IMR-90 (cell line): Measurements from ENCODE around the gene PLXND1. TPM values are rescaled to one million over a fixed set of nuclear protein-coding genes. Genes with fewer than 3 reads are reported as not detected.

ENCODE experiments used
- ATAC-seq: fragments of 200-7000 bp; cut with Tn5 transposase; 2 replicates; pipeline ENCODE4 v1.9.1; 2020; ENCODE audit warnings: low read depth, mild to moderate bottlenecking, moderate library complexity
- BruUV-seq: library from RNA; stranded (reverse); fragments of 400-500 nt; replicated peaks from 2 replicates; lab custom pipeline; 2021; lab: Mats Ljungman, UMichigan
- CTCF ChIA-PET: fragments of 300-600 bp; formaldehyde crosslinking; extraction: SDS; loops from one replicate; lab custom pipeline; 2021; ENCODE audit warnings: antibody characterized with exemption; lab: Yijun Ruan, JAX
- POLR2A ChIA-PET: fragments of 300-600 bp; sonication (Branson Sonifier 250); formaldehyde crosslinking; loops from one replicate; lab custom pipeline; 2022; ENCODE audit warnings: antibody characterized with exemption; ENCODE audit not compliant: unreplicated experiment; lab: Charles Lee
- DNase-seq: peaks from one replicate; pipeline ENCODE4 v3.0.0; 2013
- H2AFZ ChIP-seq: replicated peaks from 2 replicates; pipeline ENCODE3; 2013; ENCODE audit warnings: low read length, mild to moderate bottlenecking; ENCODE audit not compliant: poor library complexity
- H2AK5ac ChIP-seq: 2 replicates; pipeline ENCODE4 v1.6.1; 2013; ENCODE audit warnings: low read depth, low read length, inconsistent platforms
- H2AK9ac ChIP-seq: replicated peaks from 2 replicates; pipeline ENCODE3; 2013; ENCODE audit warnings: mild to moderate bottlenecking, low read depth, low read length, moderate library complexity; ENCODE audit not compliant: poor library complexity
- H2BK120ac ChIP-seq: 2 replicates; pipeline ENCODE4 v1.6.1; 2013; ENCODE audit warnings: low read depth, low read length, inconsistent platforms
- H2BK15ac ChIP-seq: 3 replicates; pipeline ENCODE4 v1.6.1; 2013; ENCODE audit warnings: low read depth, low read length, inconsistent platforms
- H2BK20ac ChIP-seq: 2 replicates; pipeline ENCODE4 v1.6.1; 2013; ENCODE audit warnings: low read depth, mild to moderate bottlenecking, inconsistent platforms, low read length, moderate library complexity
- H2BK5ac ChIP-seq: 2 replicates; pipeline ENCODE4 v1.6.1; 2013; ENCODE audit warnings: mild to moderate bottlenecking, low read depth, low read length, inconsistent platforms; ENCODE audit not compliant: poor library complexity, severe bottlenecking
- H3K14ac ChIP-seq: replicated peaks from 2 replicates; pipeline ENCODE4 v1.6.1; 2013; ENCODE audit warnings: low read depth, low read length, inconsistent platforms
- H3K18ac ChIP-seq: 2 replicates; pipeline ENCODE4 v1.6.1; 2013; ENCODE audit warnings: low read depth, low read length, control low read depth
- H3K23ac ChIP-seq: 2 replicates; pipeline ENCODE4 v1.6.1; 2013; ENCODE audit warnings: low read depth, low read length, inconsistent platforms
- H3K27ac ChIP-seq: 2 replicates; pipeline ENCODE4 v1.5.1; 2013; ENCODE audit warnings: mild to moderate bottlenecking, control low read depth, low read length; ENCODE audit not compliant: insufficient read depth
- H3K27me3 ChIP-seq: 2 replicates; pipeline ENCODE4 v1.6.1; 2013; ENCODE audit warnings: low read length; ENCODE audit not compliant: control insufficient read depth, insufficient read depth
- H3K36me3 ChIP-seq: 2 replicates; pipeline ENCODE4 v1.6.1; 2013; ENCODE audit warnings: low read length, mixed read lengths; ENCODE audit not compliant: control insufficient read depth, insufficient read depth
- H3K4ac ChIP-seq: 2 replicates; pipeline ENCODE4 v1.6.1; 2013; ENCODE audit warnings: low read depth, low read length, inconsistent platforms
- H3K4me1 ChIP-seq: 2 replicates; pipeline ENCODE4 v1.6.1; 2013; ENCODE audit warnings: low read length, mixed read lengths; ENCODE audit not compliant: control insufficient read depth, insufficient read depth
- H3K4me2 ChIP-seq: 2 replicates; pipeline ENCODE4 v1.6.1; 2013; ENCODE audit warnings: low read depth, mild to moderate bottlenecking, control low read depth, low read length, moderate library complexity
- H3K4me3 ChIP-seq: 2 replicates; pipeline ENCODE4 v1.5.1; 2013; ENCODE audit warnings: low read depth, mild to moderate bottlenecking, control low read depth, low read length, moderate library complexity; ENCODE audit not compliant: insufficient read depth
- H3K56ac ChIP-seq: 2 replicates; pipeline ENCODE4 v1.6.1; 2013; ENCODE audit warnings: low read length, inconsistent platforms; ENCODE audit not compliant: insufficient read depth; ENCODE audit errors: extremely low read depth
- H3K79me1 ChIP-seq, 2 experiments: 2 replicates each; pipeline ENCODE4 v1.6.1; 2013; ENCODE audit warnings: low read length in 2 of 2, inconsistent platforms in 1 of 2, low read depth in 1 of 2
- H3K9ac ChIP-seq: 2 replicates; pipeline ENCODE4 v1.6.1; 2013; ENCODE audit warnings: low read depth, low read length, control low read depth
- H3K9me1 ChIP-seq: 2 replicates; pipeline ENCODE4 v1.6.1; 2013; ENCODE audit warnings: low read length, inconsistent platforms; ENCODE audit not compliant: insufficient read depth
- H3K9me3 ChIP-seq: 2 replicates; pipeline ENCODE4 v1.6.1; 2013; ENCODE audit warnings: low read length; ENCODE audit not compliant: control insufficient read depth, insufficient read depth
- H4K20me1 ChIP-seq: 2 replicates; pipeline ENCODE4 v1.6.1; 2013; ENCODE audit warnings: low read length, inconsistent platforms; ENCODE audit not compliant: insufficient read depth
- H4K5ac ChIP-seq: 2 replicates; pipeline ENCODE4 v1.6.1; 2013; ENCODE audit warnings: mild to moderate bottlenecking, low read depth, low read length, control low read depth
- H4K8ac ChIP-seq, 2 experiments: 2 replicates each; pipeline ENCODE4 v1.6.1; 2013; ENCODE audit warnings: low read depth in 2 of 2, low read length in 2 of 2, control low read depth in 1 of 2, inconsistent platforms in 1 of 2
- H4K91ac ChIP-seq: 2 replicates; pipeline ENCODE4 v1.6.1; 2013; ENCODE audit warnings: low read depth, low read length, inconsistent platforms; ENCODE audit not compliant: insufficient read depth
- MAFK ChIP-seq: IDR thresholded peaks from 2 replicates; pipeline ENCODE4 v1.6.1; 2012; ENCODE audit warnings: low read depth, low read length, improper control_type of control experiment
- WGBS, 2 experiments: methylation state at CpG; one replicate each; pipeline versions ENCODE4 v1.1.5 to v1.1.7; 2013; ENCODE audit warnings: missing lambda C conversion rate in 2 of 2; ENCODE audit not compliant: insufficient read length in 1 of 2; ENCODE audit errors: extremely low coverage in 2 of 2; 5-methylcytosine and 5-hydroxymethylcytosine counted together
- dilution Hi-C: fragments of 300-500 bp; cut with HindIII; formaldehyde crosslinking; loops from one replicate; pipeline ENCODE4 v1.14.3; 2018; ENCODE audit warnings: low sequenced_read_pairs; ENCODE audit not compliant: unreplicated experiment
- in situ Hi-C: fragments of 300-500 bp; cut with MboI; formaldehyde crosslinking; loops from 3 replicates; pipeline ENCODE4 v1.14.3; 2019; ENCODE audit warnings: low sequenced_read_pairs, inconsistent platforms, mixed read lengths
- intact Hi-C: fragments of 100-400 bp; cut with micrococcal nuclease; formaldehyde crosslinking; loops from 2 replicates; pipeline ENCODE4 v1.10.0; 2022
- polyA plus RNA-seq, 3 experiments: library from polyadenylated mRNA; depleted of rRNA; stranded (reverse); fragments of >200 nt; gene quantifications; 2 replicates each; pipeline ENCODE4 v1.2.3, GENCODE V29; 2012; ENCODE audit warnings: low replicate concordance in 1 of 3
- total RNA-seq: library from RNA; depleted of rRNA; stranded (reverse); fragments of >200 nt; gene quantifications from 2 replicates; pipeline ENCODE4 v1.2.3, GENCODE V29; 2012

Gene PLXND1
- total and polyA plus RNA-seq, 2 of the 4 experiments (the other 2 are of a cell fraction): 19.2 to 67.1 TPM

DNA sequence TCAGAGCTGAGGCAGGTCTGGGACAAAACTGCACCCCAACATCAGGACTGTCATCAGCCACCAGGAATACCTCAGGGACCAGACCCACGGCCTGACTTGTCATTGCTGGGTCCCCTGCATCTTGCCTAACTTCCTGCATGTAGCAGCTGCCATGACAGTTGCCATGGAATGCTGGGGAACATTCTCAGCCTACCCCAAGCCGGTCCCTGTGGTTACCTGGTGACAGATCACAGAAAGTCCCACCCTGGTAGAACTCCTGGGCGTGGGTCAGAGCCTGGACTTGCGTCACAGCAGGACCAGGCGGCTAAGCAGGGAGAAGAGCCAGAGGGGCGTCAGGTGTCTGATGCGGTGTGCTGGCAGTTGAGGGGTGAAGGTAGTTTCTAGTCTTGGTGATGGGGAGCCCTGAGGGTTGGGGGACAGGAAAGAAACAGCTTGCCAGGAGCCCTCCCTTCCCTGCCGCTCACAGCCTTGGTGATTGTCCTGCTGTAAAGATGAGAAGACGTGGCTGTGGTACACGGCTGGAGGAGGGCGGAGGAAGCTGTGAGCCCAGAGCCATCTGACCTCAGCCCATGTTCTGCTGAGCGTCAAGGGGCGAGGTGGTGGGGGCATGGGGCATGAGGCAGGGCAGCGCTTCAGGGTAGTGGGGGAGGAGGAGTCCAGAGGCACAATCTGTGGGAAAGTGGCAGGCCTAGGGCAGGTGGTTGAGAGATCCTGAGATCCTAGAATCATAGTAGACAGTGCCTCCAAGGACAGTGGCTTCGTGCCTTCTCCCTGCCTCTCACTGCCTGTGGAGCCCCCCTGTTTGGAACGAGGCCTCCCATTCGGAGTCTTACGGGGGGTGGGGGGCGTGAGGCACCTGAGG lies 58.1 kb downstream of the PLXND1 start:
- Histone ChIP-seq H2BK15ac (no peak overlapping the region), H3K36me3 (no peaks in the 10 kb centered on the region), H3K4me1 (peaks cover 3% of the 10 kb centered on the region; the same call in 1 of the 2 replicates), H3K4me3 (no peak overlapping the region), H3K9me3 (no peaks in the 10 kb centered on the region), H4K20me1 (no peaks in the 10 kb centered on the region), H3K23ac (no peak overlapping the region), H4K91ac (no peak overlapping the region), H2AFZ (peak overlapping the region; percentile 24), H4K8ac (no peak overlapping the region), H2BK5ac (no peak overlapping the region), H3K27me3 (no peaks in the 10 kb centered on the region), H2AK5ac (peak overlapping the region; percentile 8; the same call in 1 of the 2 replicates), H3K4me2 (no peak overlapping the region), H4K5ac (no peak overlapping the region), H2BK20ac (no peak overlapping the region), H2AK9ac (peak overlapping the region; percentile 80), H3K4ac (no peak overlapping the region), H3K9me1 (0 out of 2 replicates have a peak, but pooled peaks cover 9% of the 10 kb centered on the region), H3K56ac (no peak overlapping the region), H2BK120ac (peak overlapping the region; percentile 34; the same call in 1 of the 2 replicates), H3K9ac (no peak overlapping the region), H3K79me1 (no peaks in the 10 kb centered on the region), H3K14ac (no peak overlapping the region), H3K18ac (no peak overlapping the region), H3K27ac (no peak overlapping the region)
- in situ Hi-C loops: no loop called here
- no peak for ATAC-seq
- TF ChIP-seq MAFK: no peak
- POLR2A ChIA-PET: no interaction called here
- WGBS, 2 experiments: 81% methylated on average over 9 of the region's 19 CpGs; no CpG with 5 or more reads in 1 of the 2 experiments
- BruUV-seq: no TSS peak
- CTCF ChIA-PET: no interaction called here
- dilution Hi-C loops: no loop called here
- DNase-seq: no peak
- intact Hi-C loops: no loop called here
